Astrocyte (in vitro differentiated cells and primary cell): ENCODE data around the gene BCOR.

ENCODE experiments used
- CTCF ChIP-seq: IDR thresholded peaks from 2 replicates; pipeline ENCODE4 v1.5.1; 2011; ENCODE audit warnings: low read depth, mild to moderate bottlenecking, inconsistent platforms, low read length, moderate library complexity; ENCODE audit not compliant: insufficient read depth
- EZH2 ChIP-seq: IDR thresholded peaks from 2 replicates; pipeline ENCODE4 v1.6.1; 2012; ENCODE audit warnings: mild to moderate bottlenecking, low read length, inconsistent platforms; ENCODE audit not compliant: insufficient read depth

- TF ChIP-seq CTCF (no peak), EZH2 (no peak)
Observed at GRCh38 chrX:40037367-40037766, 60.4 kb downstream of the BCOR start.
